NCI-H345 treated with DMSO at 0.1 percent for 48 hours (cell line): ENCODE data around the gene RNF168.
"Not testable (repeated sequence)": the region's sequence is repeated elsewhere in the genome, so short reads cannot be mapped to it uniquely, and the experiment has no call there.

ENCODE experiments used
- DNase-seq: peaks from one replicate; lab custom pipeline; 2025; ENCODE audit not compliant: unreplicated experiment; lab: John Stamatoyannopoulos, UW

The RNF168 gene

DNA sequence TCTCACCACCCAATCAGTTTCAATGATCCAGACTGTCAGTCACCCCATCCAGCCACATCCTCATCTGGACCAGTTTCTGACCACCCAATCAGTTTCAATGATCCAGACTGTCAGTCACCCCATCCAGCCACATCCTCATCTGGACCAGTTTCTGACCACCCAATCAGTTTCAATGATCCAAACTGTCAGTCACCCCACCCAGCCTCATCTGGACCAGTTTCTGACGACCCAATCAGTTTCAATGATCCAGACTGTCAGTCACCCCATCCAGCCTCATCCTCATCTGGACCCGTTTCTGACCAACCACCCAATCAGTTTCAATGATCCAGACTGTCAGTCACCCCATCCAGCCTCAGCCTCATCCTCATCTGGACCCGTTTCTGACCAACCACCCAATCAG, 33.4 kb downstream of the RNF168 start:
- DNase-seq = not testable (repeated sequence)

DNA sequence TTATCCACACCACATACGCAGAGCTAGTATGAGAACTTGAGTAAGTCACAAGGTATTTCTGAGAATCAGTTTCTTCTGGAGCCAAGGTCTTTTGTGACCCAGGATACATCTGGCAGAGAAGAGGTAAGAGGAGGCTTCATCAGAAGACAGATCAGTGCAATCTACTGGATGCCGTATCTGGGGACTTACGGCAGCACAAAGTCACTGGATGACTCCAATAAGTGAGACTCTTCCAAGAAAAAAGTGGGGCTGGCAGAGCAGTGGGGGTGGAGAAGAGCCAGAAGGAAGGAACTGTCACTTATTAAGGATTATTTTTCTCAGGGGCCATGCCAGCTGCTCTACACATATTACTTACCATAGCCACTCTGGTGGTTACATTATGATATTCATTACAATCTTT, 39.8 kb downstream of the RNF168 start:
- DNase-seq = no peak

DNA sequence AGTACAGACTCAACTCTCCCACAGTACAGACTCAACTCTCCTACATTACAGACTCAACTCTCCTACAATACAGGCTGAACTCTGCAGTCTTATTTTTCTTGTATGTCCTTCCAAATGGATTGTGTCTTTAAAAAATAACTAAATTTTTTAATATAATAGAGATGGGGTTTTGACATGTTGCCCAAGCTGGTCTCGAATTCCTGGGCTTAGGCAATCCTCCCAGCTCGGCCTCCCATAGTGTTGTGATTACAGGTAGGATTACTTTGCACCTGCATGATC, 40.2 kb downstream of the RNF168 start:
- DNase-seq = no peak

DNA sequence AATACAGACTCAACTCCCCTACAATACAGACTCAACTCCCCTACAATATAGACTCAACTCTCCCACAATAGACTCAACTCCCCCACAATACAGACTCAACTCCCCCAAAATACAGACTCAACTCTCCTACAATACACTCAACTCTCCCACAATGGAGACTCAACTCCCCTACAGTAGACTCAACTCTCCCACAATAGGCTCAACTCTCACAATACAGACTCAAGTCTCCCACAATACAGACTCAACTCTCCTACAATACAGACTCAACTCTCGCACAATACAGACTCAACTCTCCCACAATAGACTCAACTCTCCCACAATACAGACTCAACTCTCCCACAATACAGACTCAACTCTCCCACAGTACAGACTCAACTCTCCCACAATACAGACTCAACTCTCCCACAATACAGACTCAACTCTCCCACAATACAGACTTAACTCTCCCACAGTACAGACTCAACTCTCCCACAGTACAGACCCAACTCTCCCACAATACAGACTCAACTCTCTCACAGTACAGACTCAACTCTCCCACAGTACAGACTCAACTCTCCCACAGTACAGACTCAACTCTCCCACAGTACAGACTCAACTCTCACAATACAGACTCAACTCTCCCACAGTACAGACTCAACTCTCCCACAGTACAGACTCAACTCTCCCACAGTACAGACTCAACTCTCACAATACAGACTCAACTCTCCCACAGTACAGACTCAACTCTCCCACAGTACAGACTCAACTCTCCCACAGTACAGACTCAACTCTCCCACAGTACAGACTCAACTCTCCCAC, 40.7 kb downstream of the RNF168 start:
- not testable (repeated sequence) for DNase-seq

DNA sequence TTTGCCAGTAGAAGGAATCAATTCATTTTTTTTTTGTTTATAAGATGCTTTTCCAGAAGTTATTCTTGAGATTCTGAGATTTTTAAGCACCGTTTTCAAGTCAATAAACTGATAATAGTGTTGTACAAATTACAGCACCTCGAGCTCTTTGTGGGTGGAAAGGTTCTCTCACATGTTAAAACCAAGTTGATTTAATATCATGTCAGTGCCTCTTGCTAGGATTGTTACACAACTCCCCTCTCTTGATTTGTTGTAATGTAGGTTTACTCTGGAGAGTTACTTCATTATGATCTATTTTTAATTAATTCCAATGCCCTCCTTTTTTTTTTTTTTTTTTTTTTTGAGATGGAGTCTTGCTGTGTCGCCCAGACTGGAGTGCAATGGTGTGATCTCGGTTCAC, 45.5 kb downstream of the RNF168 start:
- no peak for DNase-seq

DNA sequence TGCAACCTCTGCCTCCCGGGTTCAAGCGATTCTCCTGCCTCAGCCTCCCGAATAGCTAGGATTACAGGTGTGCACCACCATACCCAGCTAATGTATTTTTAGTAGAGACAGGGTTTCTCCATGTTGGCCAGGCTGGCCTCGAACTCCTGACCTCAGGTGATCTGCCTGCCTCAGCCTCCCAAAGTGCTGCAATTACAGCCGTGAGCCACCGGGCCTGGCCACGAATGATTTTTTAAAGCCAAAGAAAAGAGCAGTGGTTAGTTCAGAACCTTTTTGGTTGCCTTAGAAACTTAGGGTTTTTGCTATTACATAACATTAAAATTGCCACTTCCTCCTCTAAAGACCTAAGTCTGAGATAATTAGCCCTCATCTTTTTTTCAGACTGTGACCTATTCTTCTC, 46.1 kb downstream of the RNF168 start:
- not testable (repeated sequence) for DNase-seq

DNA sequence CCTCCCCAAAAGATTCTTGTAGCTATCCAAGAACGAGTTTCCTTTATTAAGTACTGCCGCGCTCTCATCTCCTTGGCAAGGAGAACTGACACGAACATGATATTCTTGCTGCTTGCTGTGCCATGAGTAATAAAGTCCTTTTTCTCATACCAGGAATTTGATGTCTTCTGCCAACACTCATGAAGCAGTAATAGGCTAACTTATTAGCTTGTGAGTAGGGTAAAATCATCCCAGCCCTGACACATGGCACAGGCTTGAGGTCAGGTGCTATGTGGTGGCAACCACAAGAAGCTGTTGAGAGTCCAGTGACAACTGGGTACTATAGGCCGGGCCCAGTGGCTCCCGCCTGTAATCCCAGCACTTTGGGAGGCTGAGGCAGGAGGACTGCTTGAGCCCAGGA, 48.6 kb downstream of the RNF168 start:
- no peak for DNase-seq

DNA sequence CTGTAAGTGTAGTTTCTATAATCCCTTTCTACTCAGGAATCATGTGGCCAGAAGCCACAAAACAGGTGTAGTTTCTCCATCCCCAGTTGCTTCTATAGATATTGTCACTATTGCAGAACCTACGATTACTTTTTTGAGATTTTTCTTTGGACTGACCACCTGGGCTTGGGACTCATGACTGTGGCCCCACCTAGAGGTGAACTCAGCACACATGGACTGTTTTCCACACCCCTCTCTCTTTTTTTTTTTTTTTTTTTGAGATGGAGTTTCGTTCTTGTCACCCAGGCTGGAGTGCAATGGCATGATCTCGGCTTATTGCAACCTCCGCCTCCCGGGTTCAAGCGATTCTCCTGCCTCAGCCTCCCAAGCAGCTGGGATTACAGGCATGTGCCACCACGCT, 58.2 kb downstream of the RNF168 start:
- not testable (repeated sequence) for DNase-seq

DNA sequence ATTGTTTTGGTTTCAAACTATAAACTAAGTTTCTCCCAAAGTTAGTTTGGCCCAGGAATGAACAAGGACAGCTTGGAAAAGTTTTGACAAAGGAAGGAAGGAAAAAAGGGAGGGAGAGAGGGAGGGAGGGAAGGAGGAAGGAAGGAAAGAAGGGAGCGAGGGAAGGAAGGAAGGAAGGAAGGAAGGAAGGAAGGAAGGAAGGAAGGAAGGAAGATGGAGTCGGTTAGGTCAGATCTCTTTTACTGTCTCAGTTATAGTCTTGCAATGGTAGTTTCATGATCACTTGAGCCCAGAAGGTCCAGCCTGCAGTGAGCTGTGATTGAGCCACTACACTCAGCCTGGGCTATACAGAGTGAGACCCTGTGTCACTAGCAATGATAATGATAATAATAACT, 59.1 kb downstream of the RNF168 start:
- DNase-seq = no peak

DNA sequence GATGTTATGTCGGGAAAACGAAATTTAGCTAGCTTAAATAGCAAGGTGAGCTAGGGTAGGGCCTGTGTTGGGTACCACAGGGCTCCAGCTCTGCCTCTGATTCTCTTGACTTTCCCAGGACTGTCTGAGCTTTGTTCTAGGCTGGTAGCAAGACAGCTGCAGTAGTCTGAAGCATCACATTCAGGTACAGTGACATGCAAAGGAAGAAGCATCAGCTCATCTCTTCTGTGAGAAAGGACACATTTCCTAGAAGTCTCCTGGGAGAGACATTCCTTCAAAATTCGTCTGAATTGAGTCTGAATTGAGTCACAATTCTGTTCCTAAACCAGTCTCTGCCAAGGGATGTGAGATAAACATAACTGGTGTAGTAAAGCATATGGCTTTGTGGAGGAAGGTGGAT, 62.9 kb downstream of the RNF168 start:
- no peak for DNase-seq

DNA sequence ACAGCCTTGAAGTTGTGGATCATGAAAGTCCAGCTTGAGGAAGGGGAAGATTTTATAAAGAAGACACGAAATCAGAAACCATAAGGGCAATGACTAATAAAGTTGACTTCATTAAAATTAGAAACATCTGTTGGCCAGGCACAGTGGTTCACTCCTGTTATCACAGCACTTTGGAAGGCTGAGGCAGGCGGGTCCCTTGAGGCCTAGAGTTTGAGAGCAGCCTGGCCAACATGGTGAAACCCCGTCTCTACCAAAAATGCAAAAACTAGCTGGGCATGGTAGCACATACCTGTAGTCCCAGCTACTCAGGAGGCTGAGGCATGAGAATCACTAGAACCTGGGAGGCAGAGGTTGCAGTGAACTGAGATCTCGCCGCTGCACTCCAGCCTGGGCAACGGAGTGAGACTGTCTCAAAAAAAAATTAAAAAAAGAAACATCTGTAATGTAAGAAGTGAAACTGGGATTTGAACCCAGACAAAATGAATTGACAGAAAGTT, 63.5 kb downstream of the RNF168 start:
- DNase-seq = no peak

DNA sequence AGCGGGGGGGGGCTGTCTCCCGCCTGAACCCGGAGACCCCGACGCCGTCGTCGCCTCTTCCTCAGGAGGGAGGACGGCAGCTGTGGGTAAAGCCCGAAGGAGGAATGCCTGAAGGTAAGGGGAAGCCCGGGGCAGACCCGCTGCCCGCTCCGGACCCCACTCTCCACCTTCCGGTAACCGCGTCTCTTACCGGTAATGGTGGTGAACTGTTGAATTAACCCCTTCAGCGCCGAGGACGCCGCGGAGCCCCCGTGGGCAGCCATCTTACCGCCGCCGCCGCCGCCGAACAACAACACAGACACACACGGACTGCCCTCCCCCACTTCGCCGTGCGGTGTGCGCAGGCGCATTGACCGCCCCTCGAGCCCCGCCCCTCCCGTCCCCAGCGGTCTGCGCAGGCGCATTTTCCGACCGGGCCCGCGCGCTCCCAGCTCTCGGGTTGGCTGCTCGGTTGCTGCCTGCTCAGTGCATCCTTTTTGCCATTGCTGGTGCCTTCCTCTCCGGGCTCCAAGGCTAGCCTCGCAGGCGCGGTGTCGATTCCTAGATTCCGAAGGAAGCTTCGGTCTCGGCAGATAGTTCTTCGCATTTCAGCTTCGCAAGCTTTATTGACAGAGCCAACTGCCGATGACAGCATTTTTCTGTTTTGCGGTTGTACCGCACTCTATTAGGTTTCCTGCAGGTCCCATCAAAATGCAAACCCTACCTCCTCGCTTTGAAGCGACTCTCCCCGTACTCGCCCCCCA, 71.3 kb downstream of the RNF168 start, which contains the start of gene UBXN7:
UBXN7 (minus strand) TSS at position 291 of the 743 bp plus-strand sequence; CDS start at position 263, 28 bp downstream.
- DNase-seq = peak; percentile 96

DNA sequence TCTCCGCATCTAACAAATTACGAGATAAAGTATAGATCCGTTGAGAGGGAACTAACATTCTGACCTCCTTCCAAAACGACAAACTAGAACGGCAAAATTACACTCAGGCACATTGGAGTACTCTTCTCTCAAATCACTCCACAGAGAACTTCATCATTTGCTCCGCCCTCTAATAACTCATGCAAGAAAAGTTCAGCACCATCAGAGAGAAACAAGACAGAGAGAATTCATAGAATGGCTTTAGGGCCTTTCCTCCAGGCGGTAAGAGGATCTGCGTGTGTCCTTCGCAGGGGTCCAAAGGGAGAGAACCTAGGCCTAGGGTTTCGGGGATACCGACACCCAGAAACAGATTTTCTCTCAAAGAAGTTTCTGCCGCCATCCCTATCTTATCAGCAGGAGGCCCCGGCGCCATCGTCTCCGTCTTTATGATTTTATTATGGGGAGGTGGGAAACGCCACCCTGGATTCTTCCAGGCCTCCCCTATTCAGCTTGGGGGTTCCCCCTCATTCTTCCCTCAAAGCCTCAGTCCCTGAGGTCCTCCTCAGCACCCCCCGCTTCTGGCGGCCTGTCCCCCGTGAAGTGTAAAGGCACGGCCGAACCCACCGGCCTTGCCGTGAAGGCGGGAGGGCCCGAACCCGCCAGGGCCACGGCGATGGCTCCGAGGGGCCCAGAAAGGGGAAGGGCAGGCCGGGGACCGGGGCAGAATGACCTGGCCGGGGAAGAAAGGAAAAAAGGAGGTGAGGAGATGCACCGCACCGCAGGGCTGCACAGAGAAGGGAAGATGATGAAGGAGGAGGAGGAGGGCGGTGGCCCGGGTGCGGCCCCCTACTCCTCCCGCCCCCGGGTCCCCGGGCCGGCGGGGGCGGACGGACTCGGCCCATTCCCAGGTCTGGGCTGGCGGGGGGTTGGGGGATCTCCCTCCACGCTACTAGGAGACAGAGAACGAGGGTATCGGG, 72.1 kb downstream of the RNF168 start:
- DNase-seq = no peak

DNA sequence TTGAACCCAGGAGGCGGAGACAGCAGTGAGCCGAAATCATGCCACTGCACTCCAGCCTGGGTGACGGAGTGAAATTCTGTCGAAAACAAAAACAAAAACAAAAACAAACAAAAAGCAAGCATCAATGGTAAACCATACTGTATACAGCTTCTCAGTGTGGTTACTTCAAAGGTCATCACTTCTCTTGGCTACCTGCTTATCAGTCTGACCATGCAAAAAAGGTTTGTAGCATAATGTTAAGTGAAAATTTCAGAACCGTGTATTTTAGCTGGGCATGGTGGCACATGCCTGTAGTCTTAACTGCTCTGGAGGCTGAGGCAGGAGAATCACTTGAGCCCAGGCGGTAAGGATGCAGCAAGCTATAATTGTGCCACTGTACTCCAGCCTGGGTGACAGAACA, 75.5 kb downstream of the RNF168 start:
- no peak for DNase-seq

DNA sequence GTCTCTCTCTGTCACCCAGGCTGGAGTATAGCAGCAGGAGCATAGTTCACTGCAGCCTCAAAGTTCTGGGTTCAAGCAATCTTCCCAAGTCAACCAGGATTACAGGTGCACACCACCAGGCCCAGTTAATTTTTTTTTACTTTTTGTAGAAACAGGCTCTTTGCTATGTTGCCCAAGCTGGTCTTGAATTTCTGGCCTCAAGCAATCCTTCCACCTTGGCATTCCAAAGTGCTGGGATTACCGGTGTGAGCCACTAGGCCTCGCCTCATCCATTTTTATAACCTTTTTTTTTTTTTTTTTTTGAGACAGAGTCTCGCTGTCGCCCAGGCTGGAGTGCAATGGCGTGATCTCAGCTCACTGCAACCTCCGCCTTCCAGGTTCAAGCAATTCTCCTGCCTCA, 79.1 kb downstream of the RNF168 start:
- DNase-seq = not testable (repeated sequence)

DNA sequence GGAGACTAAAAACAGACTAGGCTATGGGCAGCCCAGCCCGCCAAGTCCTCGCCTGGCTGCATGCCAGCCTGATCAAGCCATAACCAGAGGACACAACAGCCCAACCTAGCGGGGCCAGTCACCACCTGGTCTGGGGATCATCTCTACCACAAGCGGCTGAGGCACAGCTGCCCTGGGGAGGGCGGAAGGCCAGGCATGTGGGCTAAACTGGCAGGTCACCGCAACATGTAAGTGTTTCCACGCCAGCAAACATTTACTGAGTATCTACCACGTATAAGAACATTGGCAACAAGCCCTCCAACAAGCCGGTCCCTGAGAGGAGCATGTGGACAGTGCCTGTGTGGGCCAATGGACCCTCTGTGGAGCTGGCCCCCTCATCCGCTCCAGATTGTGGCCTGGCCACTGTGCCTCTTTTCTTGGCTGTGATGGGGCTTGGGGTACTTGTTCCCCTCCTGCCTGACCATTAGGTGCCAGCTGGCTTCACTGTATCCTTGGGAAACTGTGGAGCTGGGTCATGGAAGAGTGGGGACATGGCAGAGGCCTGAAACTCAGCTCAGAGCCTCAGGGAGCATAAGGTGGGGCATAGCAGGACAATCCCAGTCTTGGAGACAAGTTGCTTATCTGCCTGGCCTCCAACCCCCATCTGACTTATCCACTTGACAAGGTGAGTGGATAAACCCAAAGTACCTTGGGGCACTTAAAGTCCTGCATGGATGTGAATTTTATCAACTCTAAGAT, 80.4 kb downstream of the RNF168 start:
- DNase-seq = no peak

DNA sequence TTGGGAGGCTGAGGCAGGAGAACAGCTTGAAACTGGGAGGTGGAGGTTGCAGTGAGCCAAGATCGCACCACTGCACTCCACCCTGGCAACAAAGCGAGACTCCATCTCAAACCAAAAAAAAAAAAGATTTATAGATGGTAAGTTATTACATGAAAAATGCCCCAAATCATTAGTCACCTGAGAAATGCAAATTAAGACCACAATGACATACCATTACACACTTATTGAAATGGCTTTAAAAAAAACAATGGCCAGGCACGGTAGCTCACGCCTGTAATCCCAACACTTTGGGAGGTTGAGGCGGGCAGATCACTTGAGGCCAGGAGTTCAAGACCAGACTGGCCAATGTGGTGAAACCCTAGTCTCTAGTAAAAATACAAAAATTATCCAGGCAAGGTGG, 81.9 kb downstream of the RNF168 start:
- DNase-seq = not testable (repeated sequence)

DNA sequence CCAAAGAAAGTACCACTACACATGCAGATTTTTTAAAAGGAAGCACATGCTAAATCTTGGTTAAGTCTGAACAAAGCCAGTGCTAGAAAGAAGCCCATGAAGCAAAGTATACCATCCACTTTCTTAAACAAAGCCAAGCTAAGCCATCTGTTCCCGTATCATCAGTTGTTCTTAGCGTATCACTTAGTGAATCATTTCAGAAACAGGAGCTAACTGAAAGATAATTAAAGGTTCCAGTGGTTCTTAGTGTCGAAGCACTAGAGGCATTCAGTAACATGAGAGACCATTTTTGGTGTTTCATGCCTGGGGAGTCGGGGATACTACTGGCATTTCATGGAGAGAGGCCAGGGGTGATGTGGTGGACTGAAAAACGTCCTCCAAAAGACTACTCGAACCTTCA, 84.2 kb downstream of the RNF168 start:
- no peak for DNase-seq
